Gastroesophageal sphincter (tissue), 4 donors: ENCODE measurements around the gene DKK3. TPM values are rescaled to one million over a fixed set of nuclear protein-coding genes. Genes with fewer than 3 reads are reported as not detected.

Experiments used
- ATAC-seq: fragments of 150-250 bp; one replicate; pipeline ENCODE4 v1.9.1; 2016; ENCODE audit warnings: mild to moderate bottlenecking, moderate library complexity
- H3K27ac ChIP-seq, 4 donors: fragments of 200-600 bp; sonication (generic) in 3 of 4; 1 replicate in 3 of 4; 2 replicates in 1 of 4; pipeline ENCODE4 v1.5.1; 2016 to 2019
- H3K27me3 ChIP-seq: fragments of 200-600 bp; sonication (generic); one replicate; pipeline ENCODE4 v1.5.1; 2019
- H3K36me3 ChIP-seq, 2 donors: fragments of 200-600 bp; sonication (generic); one replicate each; pipeline ENCODE4 v1.5.1; 2019; ENCODE audit warnings: control low read depth in 1 of 2
- H3K4me1 ChIP-seq, 3 donors: fragments of 200-600 bp; sonication (generic); 1 replicate in 2 of 3; 2 replicates in 1 of 3; pipeline ENCODE4 v1.5.1; 2016 to 2019; ENCODE audit warnings: control low read depth in 2 of 3
- H3K4me3 ChIP-seq, 2 donors: fragments of 200-600 bp; sonication (generic); one replicate each; pipeline ENCODE4 v1.5.1; 2019; ENCODE audit warnings: mild to moderate bottlenecking in 1 of 2, moderate library complexity in 1 of 2
- H3K9me3 ChIP-seq, 3 donors: fragments of 200-600 bp; sonication (generic); one replicate each; pipeline ENCODE4 v1.5.1; 2017 to 2019; ENCODE audit warnings: control low read depth in 2 of 3
- CTCF ChIP-seq, 4 experiments: fragments of 200-600 bp in 2 of 4; fragments of 450-650 bp in 2 of 4; sonication (generic) in 1 of 4; IDR thresholded peaks; one replicate each; pipeline ENCODE4 v1.5.1; 2017 to 2019; ENCODE audit warnings: antibody characterized with exemption in 4 of 4, mild to moderate bottlenecking in 2 of 4, moderate library complexity in 2 of 4
- EP300 ChIP-seq: sonication (generic); formaldehyde crosslinking; IDR thresholded peaks from one replicate; pipeline ENCODE4 v1.6.1; 2017; ENCODE audit warnings: antibody characterized with exemption, mild to moderate bottlenecking
- POLR2A ChIP-seq, 2 donors: fragments of 450-650 bp; IDR thresholded peaks; one replicate each; pipeline ENCODE4 v1.6.1; 2017; ENCODE audit warnings: antibody characterized with exemption in 2 of 2, mild to moderate bottlenecking in 2 of 2, moderate library complexity in 1 of 2
- POLR2AphosphoS5 ChIP-seq: sonication (generic); formaldehyde crosslinking; IDR thresholded peaks from one replicate; pipeline ENCODE4 v1.6.1; 2017; ENCODE audit warnings: antibody characterized with exemption
- WGBS, 2 donors: methylation state at CpG; one replicate each; pipeline ENCODE4 v1.1.5; 2018; ENCODE audit warnings: low coverage in 1 of 2; 5-methylcytosine and 5-hydroxymethylcytosine counted together
- total RNA-seq, 4 donors: library from RNA; depleted of rRNA; stranded (reverse); fragments of >200 nt; gene quantifications; one replicate each; pipeline ENCODE4 v1.1.0, GENCODE V29; 2016

DKK3 gene
- total RNA-seq, 4 donors from 2014 or later, result 72.1 to 249 (median 127) TPM

- no peaks in the 10 kb centered on the region for H3K27me3 ChIP-seq
- no peaks in the 10 kb centered on the region for H3K9me3 ChIP-seq
- H3K4me1 ChIP-seq, result peaks cover 0 to 54% (median 9%) of the 10 kb centered on the region in 3 donors
- no peak for ATAC-seq
- TF ChIP-seq POLR2A (IDR thresholded peaks at IDR 0.05), result no peak
- no peak for TF ChIP-seq CTCF (IDR thresholded peaks at IDR 0.05)
- no peak for TF ChIP-seq POLR2AphosphoS5
- no peak for TF ChIP-seq EP300
- H3K4me3 ChIP-seq, result no peak overlapping the region
- H3K27ac ChIP-seq, result no peak overlapping the region
- H3K36me3 ChIP-seq, result peaks cover 0 to 19% of the 10 kb centered on the region in 2 donors
- WGBS, 2 donors, result 90 to 100% methylated on average over 2 of the region's 10 CpGs
These were observed 42.6 kb downstream of the DKK3 start for GRCh38 chr11:11965656-11966353.

- Histone ChIP-seq H3K9me3 (no peaks in the 10 kb centered on the region), H3K27me3 (no peaks in the 10 kb centered on the region), H3K27ac (no peak overlapping the region), H3K4me1 (peaks cover 0 to 48% (median 9%) of the 10 kb centered on the region in 3 donors), H3K36me3 (peaks cover 0 to 19% of the 10 kb centered on the region in 2 donors), H3K4me3 (no peak overlapping the region)
- WGBS, 2 donors, result 40% methylated on average over 1 of the region's 3 CpGs; no CpG with 5 or more reads in 1 of the 2 donors
- ATAC-seq, result no peak
- TF ChIP-seq POLR2AphosphoS5 (no peak), EP300 (no peak), POLR2A (IDR thresholded peaks at IDR 0.05) (no peak), CTCF (IDR thresholded peaks at IDR 0.05) (no peak)
These were observed 43.2 kb downstream of the DKK3 start for GRCh38 chr11:11965192-11965591.

- TF ChIP-seq POLR2A (IDR thresholded peaks at IDR 0.05) (no peak), EP300 (no peak), CTCF (IDR thresholded peaks at IDR 0.05) (no peak), POLR2AphosphoS5 (no peak)
- Histone ChIP-seq H3K4me3 (no peak overlapping the region), H3K27ac (no peak overlapping the region), H3K27me3 (no peaks in the 10 kb centered on the region), H3K4me1 (peaks cover 0 to 47% (median 9%) of the 10 kb centered on the region in 3 donors), H3K36me3 (peaks cover 0 to 19% of the 10 kb centered on the region in 2 donors), H3K9me3 (no peaks in the 10 kb centered on the region)
- ATAC-seq, result no peak
- WGBS, 2 donors, result 88% methylated on average over 1 of the region's 5 CpGs; no CpG with 5 or more reads in 1 of the 2 donors
These were observed 43.7 kb downstream of the DKK3 start for GRCh38 chr11:11964774-11965150.

GRCh38 chr11:11963842-11964773, 44.3 kb downstream of the DKK3 start:
- 61 to 77% methylated on average over 3 to 5 of the region's 15 CpGs for WGBS, 2 donors
- TF ChIP-seq CTCF (IDR thresholded peaks at IDR 0.05), result no peak
- no peak for TF ChIP-seq POLR2AphosphoS5
- TF ChIP-seq POLR2A (IDR thresholded peaks at IDR 0.05), result no peak
- TF ChIP-seq EP300, result no peak
- ATAC-seq, result no peak
- Histone ChIP-seq H3K27me3 (no peaks in the 10 kb centered on the region), H3K9me3 (no peaks in the 10 kb centered on the region), H3K4me1 (peaks cover 0 to 41% (median 9%) of the 10 kb centered on the region in 3 donors), H3K27ac (no peak overlapping the region), H3K4me3 (no peak overlapping the region), H3K36me3 (peaks cover 0 to 19% of the 10 kb centered on the region in 2 donors)
